ENCODE measurements around the gene KSR2. TPM values are rescaled to one million over a fixed set of nuclear protein-coding genes. Genes with fewer than 3 reads are reported as not detected.

KSR2 gene
- total RNA-seq, 1 donor = under 0.01 TPM

DNA sequence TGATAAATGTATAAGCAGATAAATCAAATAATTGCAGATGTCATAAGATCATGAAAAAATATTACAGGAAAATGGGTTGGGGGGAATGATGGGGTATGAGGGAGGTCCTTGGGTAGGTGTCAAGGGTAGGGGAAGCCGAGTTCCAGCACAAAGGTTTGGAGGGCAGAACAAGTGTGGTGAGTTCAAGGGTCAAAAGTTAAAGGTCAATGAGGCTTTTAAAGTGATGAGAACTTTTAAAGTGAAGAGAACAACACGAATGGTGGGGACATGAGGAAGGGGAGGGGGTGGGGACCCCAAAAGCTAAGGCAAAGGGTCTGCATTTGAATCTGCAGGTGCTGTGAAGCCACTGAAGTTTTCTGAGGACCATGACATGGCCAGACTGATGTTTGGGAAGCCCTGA is 406.8 kb downstream of the KSR2 start:
- H3K4me3 ChIP-seq (ENCODE audit: low read depth, low read length) = no peak overlapping the region
- no peak for TF ChIP-seq CTCF (IDR thresholded peaks at IDR 0.05; ENCODE audit: insufficient read depth, low read length)
- no peak for DNase-seq (ENCODE audit: low read depth)

GRCh38 chr12:117559978-117560377 is 408.8 kb downstream of the KSR2 start:
- DNase-seq (ENCODE audit: low read depth) = no peak
- no peak for TF ChIP-seq CTCF (IDR thresholded peaks at IDR 0.05; ENCODE audit: insufficient read depth, low read length)
- H3K4me3 ChIP-seq (ENCODE audit: low read depth, low read length) = no peak overlapping the region

GRCh38 chr12:117555889-117556288 is 412.9 kb downstream of the KSR2 start:
- TF ChIP-seq CTCF (IDR thresholded peaks at IDR 0.05; ENCODE audit: insufficient read depth, low read length) = no peak
- DNase-seq (ENCODE audit: low read depth) = no peak
- no peak overlapping the region for H3K4me3 ChIP-seq (ENCODE audit: low read depth, low read length)

GRCh38 chr12:117552971-117553370 is 415.8 kb downstream of the KSR2 start:
- H3K4me3 ChIP-seq (ENCODE audit: low read depth, low read length) = no peak overlapping the region
- TF ChIP-seq CTCF (IDR thresholded peaks at IDR 0.05; ENCODE audit: insufficient read depth, low read length) = no peak
- no peak for DNase-seq (ENCODE audit: low read depth)

DNA sequence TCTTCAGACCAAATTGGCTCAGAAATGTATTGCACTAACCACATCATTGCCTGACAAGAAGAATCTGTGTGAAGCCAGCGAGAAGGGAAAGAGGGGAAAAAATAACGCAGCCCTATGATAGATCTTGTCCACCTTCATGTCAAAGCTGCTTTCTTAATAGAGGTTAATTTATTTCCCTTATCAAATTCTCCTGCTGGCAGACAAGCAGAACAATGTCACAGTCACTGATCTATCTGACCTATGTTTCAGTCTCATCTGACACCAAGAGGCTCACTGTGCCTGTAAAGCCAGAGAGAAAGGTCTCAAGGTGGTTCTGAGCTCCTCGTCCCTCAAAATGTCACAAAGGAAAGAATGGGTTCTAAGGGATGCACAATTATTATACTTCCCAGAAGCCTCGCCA is 417.1 kb downstream of the KSR2 start:
- no peak for DNase-seq (ENCODE audit: low read depth)
- TF ChIP-seq CTCF (IDR thresholded peaks at IDR 0.05; ENCODE audit: insufficient read depth, low read length) = no peak
- H3K4me3 ChIP-seq (ENCODE audit: low read depth, low read length) = no peak overlapping the region

DNA sequence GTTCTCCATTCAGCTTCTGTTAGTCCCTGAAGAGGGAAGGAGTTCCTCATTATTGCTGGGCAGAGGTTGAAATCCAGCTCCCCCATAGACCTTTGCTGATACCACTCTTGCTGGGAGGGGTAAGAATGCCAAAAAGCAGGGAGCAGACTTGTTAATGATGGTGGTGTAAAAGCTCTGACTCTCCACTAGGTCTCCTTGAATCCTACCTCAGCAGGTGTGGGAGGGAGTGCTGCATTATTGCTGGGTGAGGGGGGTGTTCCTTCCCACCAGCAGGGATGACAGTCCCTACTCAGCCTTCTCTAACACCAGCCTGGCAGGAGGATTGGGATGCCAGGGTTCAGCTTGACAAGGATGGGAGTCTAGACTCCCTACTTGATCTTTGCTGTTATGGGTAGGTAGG is 421.6 kb downstream of the KSR2 start:
- no peak for TF ChIP-seq CTCF (IDR thresholded peaks at IDR 0.05; ENCODE audit: insufficient read depth, low read length)
- no peak overlapping the region for H3K4me3 ChIP-seq (ENCODE audit: low read depth, low read length)

DNA sequence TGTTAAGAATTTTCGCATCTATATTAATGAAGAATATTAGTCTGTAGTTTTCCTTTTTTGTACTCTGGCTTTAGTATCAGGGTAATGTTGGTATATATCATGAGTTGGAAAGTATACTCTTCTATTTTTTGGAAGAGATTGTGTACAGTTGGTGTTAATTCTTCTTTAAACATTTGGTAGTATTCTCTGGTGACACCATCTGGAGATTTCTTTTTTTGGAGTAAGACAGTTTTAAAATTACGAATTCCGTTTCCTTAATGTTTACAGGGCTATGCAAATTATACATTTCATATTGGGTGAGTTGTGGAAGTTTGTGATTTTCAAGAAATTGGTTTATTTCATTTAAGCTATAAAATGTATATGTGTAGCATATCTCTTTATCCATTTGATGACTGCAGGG is 423.6 kb downstream of the KSR2 start:
- no peak for DNase-seq (ENCODE audit: low read depth)
- H3K4me3 ChIP-seq (ENCODE audit: low read depth, low read length) = no peak overlapping the region
- no peak for TF ChIP-seq CTCF (IDR thresholded peaks at IDR 0.05; ENCODE audit: insufficient read depth, low read length)

More for the DNA sequence above, 421.6 kb downstream of the KSR2 start:
- DNase-seq (ENCODE audit: low read depth) = no peak
